DND-41 (cell line): Measurements from ENCODE around the gene ARPC1A.

Experiments used
- ATAC-seq: fragments of 200-7000 bp; cut with Tn5 transposase; 3 replicates; pipeline ENCODE4 v1.9.1; 2021; ENCODE audit warnings: low read depth; ENCODE audit not compliant: insufficient read depth
- DNase-seq: peaks from one replicate; pipeline ENCODE4 v3.0.0-alpha.2; 2020
- H2AFZ ChIP-seq: 2 replicates; pipeline ENCODE4 v1.6.0; 2012; ENCODE audit warnings: low read depth, low read length
- H3K27ac ChIP-seq: 2 replicates; pipeline ENCODE4 v1.5.1; 2012; ENCODE audit warnings: low read length, inconsistent platforms
- H3K27me3 ChIP-seq: fragments of 200-600 bp; sonication (generic); 2 replicates; pipeline ENCODE4 v1.6.0; 2012; ENCODE audit warnings: low read length, mild to moderate bottlenecking, inconsistent platforms; ENCODE audit not compliant: insufficient read depth, poor library complexity
- H3K36me3 ChIP-seq: 2 replicates; pipeline ENCODE4 v1.5.1; 2012; ENCODE audit warnings: low read length, inconsistent platforms; ENCODE audit not compliant: insufficient read depth
- H3K4me1 ChIP-seq: 2 replicates; pipeline ENCODE4 v1.5.1; 2012; ENCODE audit warnings: mild to moderate bottlenecking, low read length; ENCODE audit not compliant: insufficient read depth
- H3K4me2 ChIP-seq: 2 replicates; pipeline ENCODE4 v1.6.0; 2012; ENCODE audit warnings: mild to moderate bottlenecking, moderate library complexity, low read length, inconsistent platforms; ENCODE audit not compliant: insufficient read depth
- H3K4me3 ChIP-seq, 2 experiments: fragments of 200-600 bp in 1 of 2; shearing (Covaris generic) in 1 of 2; 2 replicates each; pipeline ENCODE4 v1.5.1; 2012 to 2016; ENCODE audit warnings: inconsistent platforms in 2 of 2, low read length in 2 of 2, mild to moderate bottlenecking in 2 of 2, low read depth in 1 of 2, moderate library complexity in 1 of 2
- H3K79me2 ChIP-seq: 2 replicates; pipeline ENCODE4 v1.6.0; 2012; ENCODE audit warnings: low read length, inconsistent platforms; ENCODE audit not compliant: insufficient read depth
- H3K9ac ChIP-seq: 2 replicates; pipeline ENCODE4 v1.6.0; 2012; ENCODE audit warnings: low read depth, mild to moderate bottlenecking, inconsistent platforms, low read length, moderate library complexity
- H3K9me3 ChIP-seq: 2 replicates; pipeline ENCODE4 v1.5.1; 2012; ENCODE audit warnings: low read length, moderate library complexity, mild to moderate bottlenecking, inconsistent platforms; ENCODE audit not compliant: insufficient read depth, severe bottlenecking
- H4K20me1 ChIP-seq: 2 replicates; pipeline ENCODE4 v1.6.0; 2012; ENCODE audit warnings: low read length; ENCODE audit not compliant: insufficient read depth
- EZH2 ChIP-seq: IDR thresholded peaks from 3 replicates; pipeline ENCODE4 v1.6.1; 2012; ENCODE audit warnings: borderline replicate concordance, low read depth, mild to moderate bottlenecking, moderate library complexity, low read length, inconsistent platforms; ENCODE audit not compliant: severe bottlenecking
- TF ChIP-seq, protein P1 (sequence below): IDR thresholded peaks from 2 replicates; pipeline ENCODE4 v1.5.1; 2012; ENCODE audit warnings: borderline replicate concordance, low read length, moderate library complexity, mild to moderate bottlenecking; ENCODE audit not compliant: poor library complexity, severe bottlenecking; ENCODE audit errors: extremely low read depth

ARPC1A gene

DNA sequence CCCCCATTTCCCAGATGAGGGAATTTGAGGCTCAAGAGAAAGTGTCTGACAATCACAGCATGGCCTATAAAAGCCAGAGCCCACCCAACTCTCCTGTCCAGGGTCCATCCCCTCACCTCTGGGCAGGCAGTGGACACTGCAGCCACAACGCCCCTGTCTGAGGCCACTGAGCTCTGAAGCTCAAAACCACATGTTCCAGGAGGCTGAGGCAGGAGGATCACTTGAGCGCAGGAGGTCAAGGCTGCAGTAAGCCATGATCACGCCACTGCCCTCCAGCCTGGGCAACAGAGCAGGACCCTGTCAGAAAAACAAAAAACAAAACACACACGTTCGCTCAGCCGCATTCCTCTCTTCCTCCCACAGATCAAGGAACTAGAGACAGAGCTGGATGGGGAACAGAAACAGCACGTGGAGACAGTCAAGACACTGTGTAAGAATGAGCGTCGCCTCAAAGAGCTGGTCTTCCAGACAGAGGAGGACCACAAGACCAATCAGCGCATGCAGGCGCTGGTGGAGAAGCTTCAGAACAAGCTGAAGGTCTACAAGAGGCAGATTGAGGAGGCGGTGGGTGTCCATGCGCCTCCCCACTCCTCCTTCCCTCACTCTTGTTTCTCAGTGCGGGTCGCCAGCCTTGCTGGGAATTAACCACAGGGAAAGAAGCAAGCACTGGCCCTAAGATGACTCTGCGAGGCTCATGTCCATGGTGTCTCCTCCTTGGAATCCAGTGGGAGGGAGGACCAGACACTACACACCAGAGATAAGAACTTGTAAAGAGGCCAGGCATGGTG, 20.0 kb upstream of the ARPC1A start:
- no peak overlapping the region for H3K9ac ChIP-seq
- no peaks in the 10 kb centered on the region for H4K20me1 ChIP-seq
- no peaks in the 10 kb centered on the region for H3K9me3 ChIP-seq
- H3K4me1 ChIP-seq, result no peaks in the 10 kb centered on the region
- H3K27ac ChIP-seq, result no peak overlapping the region
- no peak overlapping the region for H3K4me2 ChIP-seq
- H3K4me3 ChIP-seq, result no peak overlapping the region
- no peaks in the 10 kb centered on the region for H3K79me2 ChIP-seq
- no peak overlapping the region for H2AFZ ChIP-seq
- no peaks in the 10 kb centered on the region for H3K36me3 ChIP-seq
- DNase-seq (no peak), ATAC-seq (no peak)
- H3K27me3 ChIP-seq, result no peaks in the 10 kb centered on the region
- TF ChIP-seq EZH2, result no peak
- TF ChIP-seq, protein P1, sequence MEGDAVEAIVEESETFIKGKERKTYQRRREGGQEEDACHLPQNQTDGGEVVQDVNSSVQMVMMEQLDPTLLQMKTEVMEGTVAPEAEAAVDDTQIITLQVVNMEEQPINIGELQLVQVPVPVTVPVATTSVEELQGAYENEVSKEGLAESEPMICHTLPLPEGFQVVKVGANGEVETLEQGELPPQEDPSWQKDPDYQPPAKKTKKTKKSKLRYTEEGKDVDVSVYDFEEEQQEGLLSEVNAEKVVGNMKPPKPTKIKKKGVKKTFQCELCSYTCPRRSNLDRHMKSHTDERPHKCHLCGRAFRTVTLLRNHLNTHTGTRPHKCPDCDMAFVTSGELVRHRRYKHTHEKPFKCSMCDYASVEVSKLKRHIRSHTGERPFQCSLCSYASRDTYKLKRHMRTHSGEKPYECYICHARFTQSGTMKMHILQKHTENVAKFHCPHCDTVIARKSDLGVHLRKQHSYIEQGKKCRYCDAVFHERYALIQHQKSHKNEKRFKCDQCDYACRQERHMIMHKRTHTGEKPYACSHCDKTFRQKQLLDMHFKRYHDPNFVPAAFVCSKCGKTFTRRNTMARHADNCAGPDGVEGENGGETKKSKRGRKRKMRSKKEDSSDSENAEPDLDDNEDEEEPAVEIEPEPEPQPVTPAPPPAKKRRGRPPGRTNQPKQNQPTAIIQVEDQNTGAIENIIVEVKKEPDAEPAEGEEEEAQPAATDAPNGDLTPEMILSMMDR, result no peak

- Histone ChIP-seq H3K4me3 (no peak overlapping the region), H3K79me2 (no peaks in the 10 kb centered on the region), H3K36me3 (no peaks in the 10 kb centered on the region), H3K27me3 (no peaks in the 10 kb centered on the region), H3K27ac (no peak overlapping the region), H3K9ac (no peak overlapping the region), H3K4me2 (no peak overlapping the region), H3K4me1 (peaks cover 5% of the 10 kb centered on the region; the same call in 1 of the 2 replicates), H3K9me3 (no peaks in the 10 kb centered on the region), H2AFZ (no peak overlapping the region), H4K20me1 (no peaks in the 10 kb centered on the region)
- TF ChIP-seq, protein P1, result no peak
- no peak for TF ChIP-seq EZH2
- DNase-seq (no peak), ATAC-seq (no peak)
These were observed 17.1 kb upstream of the ARPC1A start for GRCh38 chr7:99308461-99309074.

DNA sequence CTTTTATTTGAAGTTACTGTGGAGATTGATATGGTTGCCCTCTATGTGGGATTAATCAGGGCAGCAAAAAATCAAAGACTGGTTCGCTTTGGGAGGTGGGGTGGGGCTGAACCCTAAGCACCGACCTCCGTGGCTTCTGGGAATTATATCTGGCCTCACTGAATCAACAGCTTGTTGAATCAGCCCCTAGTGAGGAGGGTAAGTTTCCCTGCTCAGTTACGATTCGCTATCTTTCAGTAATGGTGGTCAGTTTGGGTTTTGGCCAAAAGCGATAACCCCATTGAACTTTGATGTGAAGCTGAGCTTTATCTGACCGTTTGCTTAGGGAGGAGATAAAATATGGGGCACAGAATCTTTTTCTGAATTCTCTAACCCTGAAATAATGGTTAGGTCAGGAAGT, 16.6 kb upstream of the ARPC1A start:
- Histone ChIP-seq H2AFZ (no peak overlapping the region), H3K4me3 (no peak overlapping the region), H3K27ac (no peak overlapping the region), H3K27me3 (no peaks in the 10 kb centered on the region), H3K79me2 (no peaks in the 10 kb centered on the region), H3K4me2 (no peak overlapping the region), H4K20me1 (no peaks in the 10 kb centered on the region), H3K36me3 (no peaks in the 10 kb centered on the region), H3K9ac (no peak overlapping the region), H3K9me3 (no peaks in the 10 kb centered on the region), H3K4me1 (peaks cover 5% of the 10 kb centered on the region; the same call in 1 of the 2 replicates)
- DNase-seq (no peak), ATAC-seq (no peak)
- TF ChIP-seq, protein P1, result no peak
- no peak for TF ChIP-seq EZH2
